Effector CD4-positive, alpha-beta T cell (primary cell): Measurements from ENCODE around the gene FHOD1.

Experiments
- DNase-seq: peaks from one replicate; pipeline ENCODE4 v3.0.0-alpha.2; 2020
- total RNA-seq: gene quantifications from one replicate; lab custom pipeline; 2026; lab: John Stamatoyannopoulos, UW

The FHOD1 gene
- total RNA-seq = 22.1 reads per million, percentile 49 among the genes with 10 or more reads in this experiment

GRCh38 chr16:67247192-67248072 is at the start of gene FHOD1:
Gene FHOD1 (minus strand): TSS chr16:67247481. CDS start chr16:67247410, 71 bp downstream.
- DNase-seq = peak; percentile 92

GRCh38 chr16:67296420-67296819 is 49.1 kb upstream of the FHOD1 start:
- no peak for DNase-seq

GRCh38 chr16:67294938-67295361 is 47.7 kb upstream of the FHOD1 start:
- DNase-seq = no peak

GRCh38 chr16:67294171-67294757 is 47.0 kb upstream of the FHOD1 start:
- no peak for DNase-seq

- no peak for DNase-seq
These were observed 44.2 kb upstream of the FHOD1 start for GRCh38 chr16:67291461-67291860.

- no peak for DNase-seq
These were observed 40.7 kb upstream of the FHOD1 start for GRCh38 chr16:67287960-67288359.

GRCh38 chr16:67286441-67287235 is 39.4 kb upstream of the FHOD1 start:
- no peak for DNase-seq

GRCh38 chr16:67284699-67285646 is 37.7 kb upstream of the FHOD1 start:
- no peak for DNase-seq

- no peak for DNase-seq
These were observed 36.7 kb upstream of the FHOD1 start for GRCh38 chr16:67283826-67284555.

GRCh38 chr16:67283039-67283825 is 36.0 kb upstream of the FHOD1 start:
- DNase-seq = no peak

- DNase-seq = no peak
These were observed 35.1 kb upstream of the FHOD1 start for GRCh38 chr16:67282447-67282805.

- no peak for DNase-seq
These were observed 34.5 kb upstream of the FHOD1 start for GRCh38 chr16:67281536-67282446.

GRCh38 chr16:67280090-67281015 is 33.1 kb upstream of the FHOD1 start:
- no peak for DNase-seq

GRCh38 chr16:67279296-67280089 is 32.2 kb upstream of the FHOD1 start, which contains the start of gene PLEKHG4:
Gene PLEKHG4 (plus strand): TSS chr16:67279532. CDS start chr16:67280045, 513 bp downstream.
- DNase-seq = peak; percentile 69

- peak; percentile 27 for DNase-seq
These were observed 31.6 kb upstream of the FHOD1 start for GRCh38 chr16:67278773-67279295.

- no peak for DNase-seq
These were observed 30.9 kb upstream of the FHOD1 start for GRCh38 chr16:67277999-67278772.
